ENCODE measurements around the gene ETV3L.
"Not testable (repeated sequence)": the region's sequence is repeated elsewhere in the genome, so short reads cannot be mapped to it uniquely, and the experiment has no call there.

ETV3L gene

DNA sequence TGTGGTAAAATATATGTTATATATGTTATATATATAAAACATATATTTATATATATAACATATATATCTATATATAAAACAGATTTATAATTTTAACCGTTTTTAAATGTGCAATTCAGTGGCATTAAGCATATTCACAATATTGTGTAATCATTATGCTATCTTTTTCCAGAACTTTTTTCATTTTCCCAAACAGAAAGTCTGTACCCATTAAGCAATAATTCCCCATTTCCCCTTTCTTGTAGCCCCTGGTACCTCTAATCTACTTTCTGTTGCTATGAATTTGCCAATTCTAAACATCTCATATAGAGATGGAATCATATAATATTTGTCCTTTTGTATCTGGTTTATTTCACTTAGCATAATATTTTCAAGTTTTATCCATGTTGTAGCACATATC is 43.3 kb downstream of the ETV3L start:
- no peak overlapping the region for H3K4me3 ChIP-seq (ENCODE audit: low read depth, low read length)
- no peak for DNase-seq (ENCODE audit: low read depth)
- TF ChIP-seq, protein P1, sequence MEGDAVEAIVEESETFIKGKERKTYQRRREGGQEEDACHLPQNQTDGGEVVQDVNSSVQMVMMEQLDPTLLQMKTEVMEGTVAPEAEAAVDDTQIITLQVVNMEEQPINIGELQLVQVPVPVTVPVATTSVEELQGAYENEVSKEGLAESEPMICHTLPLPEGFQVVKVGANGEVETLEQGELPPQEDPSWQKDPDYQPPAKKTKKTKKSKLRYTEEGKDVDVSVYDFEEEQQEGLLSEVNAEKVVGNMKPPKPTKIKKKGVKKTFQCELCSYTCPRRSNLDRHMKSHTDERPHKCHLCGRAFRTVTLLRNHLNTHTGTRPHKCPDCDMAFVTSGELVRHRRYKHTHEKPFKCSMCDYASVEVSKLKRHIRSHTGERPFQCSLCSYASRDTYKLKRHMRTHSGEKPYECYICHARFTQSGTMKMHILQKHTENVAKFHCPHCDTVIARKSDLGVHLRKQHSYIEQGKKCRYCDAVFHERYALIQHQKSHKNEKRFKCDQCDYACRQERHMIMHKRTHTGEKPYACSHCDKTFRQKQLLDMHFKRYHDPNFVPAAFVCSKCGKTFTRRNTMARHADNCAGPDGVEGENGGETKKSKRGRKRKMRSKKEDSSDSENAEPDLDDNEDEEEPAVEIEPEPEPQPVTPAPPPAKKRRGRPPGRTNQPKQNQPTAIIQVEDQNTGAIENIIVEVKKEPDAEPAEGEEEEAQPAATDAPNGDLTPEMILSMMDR (IDR thresholded peaks at IDR 0.05; ENCODE audit: low read depth, low read length, missing control alignments): no peak

DNA sequence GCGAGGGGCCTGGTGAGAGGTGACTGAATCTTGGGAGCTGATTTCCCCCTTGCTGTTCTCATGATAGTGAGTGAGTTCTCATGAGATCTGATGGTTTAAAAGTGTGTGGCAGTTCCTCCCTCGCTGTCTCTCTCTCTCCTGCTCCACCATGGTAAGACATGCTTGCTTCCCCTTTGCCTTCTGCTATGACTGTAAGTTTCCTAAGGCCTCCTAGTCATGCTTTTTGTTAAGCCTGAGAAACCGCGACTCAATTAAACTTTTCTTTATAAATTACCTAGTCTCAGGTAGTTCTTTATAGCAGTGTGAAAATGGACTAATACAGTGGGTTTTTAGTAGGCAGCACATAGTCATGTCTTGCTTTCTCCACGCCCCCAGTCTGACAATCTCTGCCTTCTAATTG is 43.9 kb downstream of the ETV3L start:
- H3K4me3 ChIP-seq (ENCODE audit: low read depth, low read length); DNase-seq (ENCODE audit: low read depth): not testable (repeated sequence)

DNA sequence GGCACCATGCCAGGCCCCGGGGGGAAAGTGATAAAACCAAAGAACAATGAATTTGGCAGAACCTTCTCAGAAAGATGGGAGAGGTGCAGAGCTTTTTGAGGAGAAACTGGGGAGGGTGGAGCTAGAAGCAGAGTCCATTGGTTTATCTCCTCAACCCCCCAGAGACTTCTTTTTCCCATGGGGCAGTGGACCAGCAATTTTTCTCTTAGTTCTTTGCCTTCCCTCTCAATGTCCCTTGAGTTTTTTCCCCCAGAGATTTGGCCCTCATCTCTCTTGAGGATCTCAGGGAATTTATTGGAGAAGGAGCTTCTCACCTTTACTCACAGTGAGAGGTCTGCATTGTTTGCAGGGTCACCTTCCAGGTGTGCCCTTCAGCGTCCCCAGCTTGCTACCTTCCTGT is 48.8 kb downstream of the ETV3L start:
- TF ChIP-seq, protein P1 (IDR thresholded peaks at IDR 0.05; ENCODE audit: low read depth, low read length, missing control alignments): no peak
- DNase-seq (ENCODE audit: low read depth): no peak
- no peak overlapping the region for H3K4me3 ChIP-seq (ENCODE audit: low read depth, low read length)

DNA sequence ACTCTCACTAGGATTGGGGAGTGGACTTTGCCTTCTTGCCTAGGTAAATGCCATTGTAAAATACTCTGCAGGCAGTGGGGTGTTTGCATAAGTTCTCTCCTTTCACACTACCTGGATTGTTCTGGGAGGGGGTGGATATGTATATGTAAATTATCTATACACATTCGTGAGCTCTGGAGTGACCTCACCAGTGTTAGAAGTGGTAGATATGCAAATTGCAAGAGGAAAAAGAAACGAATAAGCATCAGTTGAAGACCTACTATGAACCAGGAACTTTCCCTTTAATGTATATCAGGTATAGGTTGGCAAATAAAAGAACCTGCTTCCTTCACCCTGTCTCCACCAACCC is 52.6 kb downstream of the ETV3L start:
- DNase-seq (ENCODE audit: low read depth): no peak
- no peak overlapping the region for H3K4me3 ChIP-seq (ENCODE audit: low read depth, low read length)
- TF ChIP-seq, protein P1 (IDR thresholded peaks at IDR 0.05; ENCODE audit: low read depth, low read length, missing control alignments): no peak

DNA sequence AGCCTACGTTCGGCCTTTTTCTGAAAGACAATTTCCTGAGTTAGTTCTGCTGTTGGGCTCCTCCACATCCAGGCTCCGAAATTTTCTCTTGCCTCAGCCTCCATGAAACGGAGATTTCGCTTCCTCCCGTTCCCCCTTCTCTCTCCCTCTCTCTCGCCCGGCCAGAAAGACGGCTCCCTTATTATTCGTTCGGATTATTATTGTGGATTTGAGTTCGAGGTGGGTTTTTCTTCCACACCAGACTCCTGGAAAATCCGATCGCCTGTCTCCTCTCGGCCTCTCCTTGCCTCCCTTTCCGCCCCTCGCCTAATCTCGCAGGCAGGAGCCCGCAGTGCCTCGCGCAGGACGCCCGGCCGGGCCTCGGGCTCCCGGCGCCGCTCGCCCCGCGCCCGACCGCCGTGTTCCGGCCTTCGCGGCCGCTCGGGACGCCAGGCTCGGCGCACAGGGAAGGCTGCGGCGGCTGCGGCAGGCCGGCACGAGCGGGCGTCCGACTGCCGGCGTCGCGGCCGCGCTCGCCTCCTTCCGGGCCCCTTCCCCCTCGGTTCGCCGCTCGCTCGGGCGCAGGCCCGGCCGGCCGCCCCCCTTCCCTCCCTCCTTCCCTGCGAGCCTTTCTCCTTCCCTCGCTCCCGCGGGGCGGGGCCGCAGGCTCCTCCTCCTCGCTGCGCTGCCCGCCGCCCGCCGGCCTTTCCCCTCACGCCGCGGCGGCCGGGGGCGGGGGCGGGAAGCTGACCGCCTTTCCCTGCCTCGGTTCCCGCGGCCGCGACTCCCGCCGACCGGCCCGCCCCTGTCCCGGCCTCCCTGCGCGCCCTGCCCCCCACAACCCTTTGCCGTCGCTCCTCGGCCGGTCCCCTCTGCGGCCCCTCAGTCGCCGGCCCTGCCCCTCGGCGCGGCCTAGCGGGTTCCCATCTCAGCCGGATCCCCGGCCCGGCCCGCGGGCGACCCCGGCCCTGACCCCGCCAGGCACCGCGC is 54.1 kb downstream of the ETV3L start, which contains the start of gene ARHGEF11:
Gene ARHGEF11 (minus strand): TSS at position 493 of the 969 bp plus-strand sequence. CDS start 1,412 bp downstream, outside the sequence.
- DNase-seq (ENCODE audit: low read depth): no peak
- TF ChIP-seq, protein P1 (IDR thresholded peaks at IDR 0.05; ENCODE audit: low read depth, low read length, missing control alignments): no peak
- peak within 1 kb of the TSS; percentile 63 for H3K4me3 ChIP-seq (ENCODE audit: low read depth, low read length)

DNA sequence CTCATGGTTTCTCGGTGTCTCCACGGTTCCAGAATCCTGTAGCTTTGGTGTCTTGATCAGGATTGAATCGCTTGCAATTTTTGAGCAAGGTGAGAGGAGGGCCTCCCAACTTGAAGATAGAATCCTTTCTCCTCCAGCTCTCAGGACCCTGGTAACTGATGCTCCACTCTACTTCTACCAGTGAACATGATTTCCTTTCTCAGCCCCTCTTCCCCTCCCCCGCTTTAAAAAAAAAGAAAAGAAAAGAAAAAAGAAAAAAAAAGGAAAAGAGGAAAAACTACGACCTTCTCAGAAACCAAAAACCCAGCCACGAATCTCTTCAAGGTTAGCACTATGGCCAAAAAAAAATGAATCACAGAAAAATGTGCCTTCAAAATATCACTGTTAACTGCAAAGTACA is 55.3 kb downstream of the ETV3L start:
- TF ChIP-seq, protein P1 (IDR thresholded peaks at IDR 0.05; ENCODE audit: low read depth, low read length, missing control alignments): no peak
- DNase-seq (ENCODE audit: low read depth): no peak
- H3K4me3 ChIP-seq (ENCODE audit: low read depth, low read length): no peak overlapping the region; the same call in 1 of the 2 replicates

DNA sequence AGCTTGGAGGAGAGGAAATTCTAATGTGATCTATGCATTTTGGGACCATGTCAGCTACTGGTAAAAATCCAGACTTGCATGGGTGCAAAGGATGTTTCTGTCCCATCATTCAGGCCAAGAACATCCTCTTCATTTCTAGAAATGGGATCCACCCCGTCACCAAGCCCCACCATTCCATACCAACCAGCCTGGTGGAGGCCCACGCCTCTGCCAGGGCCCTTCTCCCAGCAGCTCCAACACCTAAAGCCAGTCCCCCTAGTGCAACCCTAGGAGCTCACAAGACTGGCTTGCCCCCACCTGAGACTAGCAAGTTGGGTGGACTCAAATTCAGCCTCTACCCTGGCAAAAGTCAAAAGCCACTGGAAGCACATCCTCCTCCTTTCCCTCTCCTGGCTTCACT is 55.9 kb downstream of the ETV3L start:
- TF ChIP-seq, protein P1 (IDR thresholded peaks at IDR 0.05; ENCODE audit: low read depth, low read length, missing control alignments): no peak

More for the DNA sequence above, 55.9 kb downstream of the ETV3L start:
- DNase-seq (ENCODE audit: low read depth): no peak
- no peak overlapping the region for H3K4me3 ChIP-seq (ENCODE audit: low read depth, low read length)
